Cardiac muscle cell (in vitro differentiated cells and primary cell): ENCODE data around the gene TIGAR. TPM values are rescaled to one million over a fixed set of nuclear protein-coding genes. Genes with fewer than 3 reads are reported as not detected.

Experiments used
- DNase-seq, 2 donors: peaks; one replicate each; pipeline versions ENCODE4 v3.0.0 to v3.0.0-alpha.2; 2010 to 2017; ENCODE audit warnings: low read depth in 1 of 2, low spot score in 1 of 2
- H3K27ac ChIP-seq: fragments of 200-600 bp; sonication (generic); 2 replicates; pipeline ENCODE4 v1.5.1; 2016
- H3K27me3 ChIP-seq: fragments of 200-600 bp; sonication (generic); 2 replicates; pipeline ENCODE4 v1.6.0; 2016; ENCODE audit warnings: control low read depth
- H3K36me3 ChIP-seq: fragments of 200-600 bp; sonication (generic); 2 replicates; pipeline ENCODE4 v1.5.1; 2016; ENCODE audit warnings: control low read depth
- H3K4me1 ChIP-seq: fragments of 200-600 bp; sonication (generic); 2 replicates; pipeline ENCODE4 v1.8.1; 2017; ENCODE audit warnings: low read depth, mild to moderate bottlenecking, mixed run types
- H3K4me3 ChIP-seq: fragments of 200-600 bp; sonication (generic); 2 replicates; pipeline ENCODE4 v1.5.1; 2016; ENCODE audit warnings: mild to moderate bottlenecking
- H3K9me3 ChIP-seq: fragments of 200-600 bp; sonication (generic); 2 replicates; pipeline ENCODE4 v1.5.1; 2017; ENCODE audit warnings: low read depth, mild to moderate bottlenecking, control low read depth
- polyA plus RNA-seq: library from polyadenylated mRNA; unstranded; fragments of >200 nt; fragmentation: Nextera tagmentation; extraction: Ambion mirVana; gene quantifications from 2 replicates; pipeline ENCODE4 v1.2.1, GENCODE V29; 2016
- total RNA-seq: library from RNA; depleted of rRNA; stranded (reverse); fragments of >200 nt; gene quantifications from 2 replicates; pipeline ENCODE4 v1.2.3, GENCODE V29; 2016
- TF ChIP-seq, protein P1 (sequence below): IDR thresholded peaks from 2 replicates; pipeline ENCODE4 v1.5.1; 2012; ENCODE audit warnings: low read depth, mild to moderate bottlenecking, low read length

The TIGAR gene
- total and polyA plus RNA-seq, 2 experiments from 2014 or later, result 2.7 to 16.4 TPM

DNA sequence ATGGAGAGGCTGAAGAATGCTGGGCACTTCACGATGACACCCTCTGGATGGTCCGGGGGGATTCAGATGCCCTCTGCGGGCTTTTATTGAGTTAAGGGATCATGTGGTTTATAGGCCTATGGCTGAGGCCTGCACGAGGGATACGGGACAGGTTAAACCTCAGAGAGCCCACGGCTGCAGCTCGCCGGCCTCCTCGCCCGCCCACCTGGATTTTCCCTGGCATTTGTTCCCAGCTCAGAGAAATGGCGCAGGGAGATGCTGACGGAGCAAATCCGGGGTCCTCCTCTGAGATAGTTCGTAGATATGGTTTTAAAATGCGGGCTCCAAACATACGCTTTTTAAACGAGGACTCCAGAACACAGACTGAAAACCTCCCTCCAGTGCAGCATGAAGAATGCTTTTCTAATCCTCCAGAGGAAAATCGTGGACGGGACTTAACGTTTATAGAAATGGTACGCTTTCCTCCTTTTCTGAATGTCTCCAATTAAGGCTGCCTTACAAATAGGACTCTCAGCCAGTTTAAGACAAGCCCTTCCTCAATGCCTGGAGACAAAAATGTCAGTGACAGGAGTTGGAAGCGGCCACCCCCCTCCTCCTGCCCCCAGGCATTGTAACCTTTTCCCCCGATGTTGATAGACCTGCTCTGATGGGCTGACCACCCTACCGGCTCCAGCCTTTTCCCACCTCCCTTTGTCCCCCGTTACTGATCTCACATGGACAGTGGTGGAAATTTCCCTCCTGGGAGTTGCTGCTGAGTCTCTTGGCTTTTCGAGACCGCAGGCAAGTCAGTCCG lies 30.8 kb upstream of the TIGAR start:
- DNase-seq, result no peak
- Histone ChIP-seq H3K9me3 (no peaks in the 10 kb centered on the region), H3K4me1 (peaks cover 23% of the 10 kb centered on the region)

DNA sequence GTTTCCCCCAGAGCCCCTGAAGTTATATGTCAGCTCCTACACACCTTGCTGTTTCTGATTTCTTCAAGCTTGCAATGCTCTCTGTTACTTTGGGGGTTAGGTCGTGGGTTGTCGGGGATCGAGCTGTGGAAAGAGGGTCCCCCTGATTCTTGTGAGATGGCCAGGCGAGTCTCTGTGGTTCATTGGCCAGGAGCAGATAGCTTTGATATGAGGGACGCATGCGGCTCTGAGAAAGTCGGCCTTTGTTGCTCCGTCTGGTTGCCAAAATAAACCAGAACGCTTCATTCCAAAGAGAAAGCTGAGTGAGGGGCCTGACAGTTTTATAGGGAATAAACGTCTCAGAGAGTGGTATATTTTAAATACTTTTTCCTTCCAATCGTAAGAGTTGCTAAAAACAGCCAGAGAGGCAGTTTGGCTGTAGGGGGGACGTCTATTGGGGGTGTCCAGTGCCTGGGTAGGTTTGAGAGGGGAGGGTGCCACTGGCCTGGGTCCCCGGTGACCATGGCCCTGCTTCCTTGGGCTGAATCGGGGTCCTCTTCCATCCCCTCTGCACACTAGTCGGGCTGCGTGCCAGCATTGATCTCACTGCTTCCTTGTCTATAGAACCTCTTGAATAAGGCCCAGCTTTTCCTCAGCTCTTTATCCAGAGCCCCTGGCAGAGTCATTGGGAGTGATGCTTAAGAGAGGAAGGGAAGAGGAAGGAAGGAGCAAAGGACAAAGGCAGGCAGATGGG lies 28.5 kb upstream of the TIGAR start:
- no peak overlapping the region for H3K4me3 ChIP-seq
- H3K4me1 ChIP-seq, result peaks cover 23% of the 10 kb centered on the region
- H3K36me3 ChIP-seq, result peaks cover 26% of the 10 kb centered on the region
- TF ChIP-seq, protein P1, sequence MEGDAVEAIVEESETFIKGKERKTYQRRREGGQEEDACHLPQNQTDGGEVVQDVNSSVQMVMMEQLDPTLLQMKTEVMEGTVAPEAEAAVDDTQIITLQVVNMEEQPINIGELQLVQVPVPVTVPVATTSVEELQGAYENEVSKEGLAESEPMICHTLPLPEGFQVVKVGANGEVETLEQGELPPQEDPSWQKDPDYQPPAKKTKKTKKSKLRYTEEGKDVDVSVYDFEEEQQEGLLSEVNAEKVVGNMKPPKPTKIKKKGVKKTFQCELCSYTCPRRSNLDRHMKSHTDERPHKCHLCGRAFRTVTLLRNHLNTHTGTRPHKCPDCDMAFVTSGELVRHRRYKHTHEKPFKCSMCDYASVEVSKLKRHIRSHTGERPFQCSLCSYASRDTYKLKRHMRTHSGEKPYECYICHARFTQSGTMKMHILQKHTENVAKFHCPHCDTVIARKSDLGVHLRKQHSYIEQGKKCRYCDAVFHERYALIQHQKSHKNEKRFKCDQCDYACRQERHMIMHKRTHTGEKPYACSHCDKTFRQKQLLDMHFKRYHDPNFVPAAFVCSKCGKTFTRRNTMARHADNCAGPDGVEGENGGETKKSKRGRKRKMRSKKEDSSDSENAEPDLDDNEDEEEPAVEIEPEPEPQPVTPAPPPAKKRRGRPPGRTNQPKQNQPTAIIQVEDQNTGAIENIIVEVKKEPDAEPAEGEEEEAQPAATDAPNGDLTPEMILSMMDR, result no peak
- no peak for DNase-seq
- no peak overlapping the region for H3K27ac ChIP-seq
- H3K27me3 ChIP-seq, result no peaks in the 10 kb centered on the region
- H3K9me3 ChIP-seq, result no peaks in the 10 kb centered on the region

More for the DNA sequence above, 30.8 kb upstream of the TIGAR start:
- no peaks in the 10 kb centered on the region for H3K27me3 ChIP-seq
- peak overlapping the region; percentile 88 for H3K27ac ChIP-seq
- TF ChIP-seq, protein P1, result no peak
- H3K4me3 ChIP-seq, result no peak overlapping the region
- H3K36me3 ChIP-seq, result peaks cover 40% of the 10 kb centered on the region

DNA sequence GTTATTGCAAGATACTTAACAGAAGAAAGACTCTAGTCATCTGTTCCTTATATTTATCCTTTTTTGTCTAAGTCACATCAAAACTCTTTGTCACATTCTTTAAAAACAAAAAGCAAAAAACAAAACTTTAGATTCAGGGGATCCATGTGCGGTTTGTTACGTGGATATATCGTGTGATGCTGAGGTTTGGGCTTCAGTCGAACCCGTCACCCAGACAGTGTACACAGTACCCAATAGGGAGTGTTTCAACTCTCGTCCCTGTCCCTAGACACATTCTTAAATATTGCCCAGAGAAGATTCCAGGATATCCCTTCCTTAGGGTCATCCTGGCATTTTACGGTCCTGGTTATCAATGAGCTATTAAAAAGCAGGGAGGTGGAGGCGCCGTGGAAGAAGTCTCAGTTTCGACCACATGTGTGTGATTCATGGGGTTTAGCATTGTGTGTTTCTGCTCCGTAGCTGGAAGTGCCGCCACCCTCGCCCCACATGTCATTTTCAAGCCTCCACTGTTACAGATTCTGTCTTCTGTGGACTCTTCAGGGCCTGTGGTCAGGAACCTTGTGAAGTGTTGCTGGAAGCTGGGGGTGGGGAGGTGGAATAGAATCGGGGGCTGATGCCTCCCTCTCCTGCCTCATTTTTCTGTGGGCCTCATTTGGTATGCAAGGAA lies 27.6 kb upstream of the TIGAR start:
- H3K9me3 ChIP-seq, result no peaks in the 10 kb centered on the region
- H3K36me3 ChIP-seq, result peaks cover 27% of the 10 kb centered on the region
- no peak for DNase-seq
- H3K4me1 ChIP-seq, result peaks cover 16% of the 10 kb centered on the region
- TF ChIP-seq, protein P1, result no peak
- no peak overlapping the region for H3K27ac ChIP-seq
- H3K27me3 ChIP-seq, result no peaks in the 10 kb centered on the region
- H3K4me3 ChIP-seq, result no peak overlapping the region

DNA sequence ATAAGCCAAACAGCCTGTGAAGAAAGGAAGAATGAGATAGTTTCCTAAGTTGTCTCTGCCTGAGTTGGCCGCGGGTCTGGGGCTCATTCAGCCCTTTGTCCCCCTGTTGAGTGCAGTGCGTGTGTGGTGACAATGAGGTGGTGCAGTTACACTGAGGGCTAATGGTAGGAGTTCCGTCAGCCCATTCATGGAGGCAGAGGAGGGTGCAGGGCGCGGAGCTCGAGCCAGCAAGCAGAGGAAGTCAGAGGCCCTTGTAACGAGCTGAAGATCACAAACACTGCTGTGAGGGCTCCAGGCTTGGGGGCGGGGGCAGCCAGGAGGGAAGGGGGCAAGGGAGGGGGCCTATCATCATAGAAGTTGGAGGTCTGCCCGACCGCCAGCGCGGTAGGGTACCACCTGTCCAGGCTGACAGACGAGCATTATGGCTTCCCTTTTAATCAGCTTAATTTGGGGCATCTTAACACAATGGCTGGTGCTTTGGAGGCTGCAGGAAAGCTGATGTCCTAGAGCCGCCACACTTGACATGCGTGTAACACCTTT lies 27.0 kb upstream of the TIGAR start:
- Histone ChIP-seq H3K36me3 (peaks cover 22% of the 10 kb centered on the region), H3K4me1 (peaks cover 10% of the 10 kb centered on the region), H3K9me3 (no peaks in the 10 kb centered on the region), H3K27ac (no peak overlapping the region), H3K27me3 (no peaks in the 10 kb centered on the region), H3K4me3 (no peak overlapping the region)
- DNase-seq, result no peak
- TF ChIP-seq, protein P1, result no peak

DNA sequence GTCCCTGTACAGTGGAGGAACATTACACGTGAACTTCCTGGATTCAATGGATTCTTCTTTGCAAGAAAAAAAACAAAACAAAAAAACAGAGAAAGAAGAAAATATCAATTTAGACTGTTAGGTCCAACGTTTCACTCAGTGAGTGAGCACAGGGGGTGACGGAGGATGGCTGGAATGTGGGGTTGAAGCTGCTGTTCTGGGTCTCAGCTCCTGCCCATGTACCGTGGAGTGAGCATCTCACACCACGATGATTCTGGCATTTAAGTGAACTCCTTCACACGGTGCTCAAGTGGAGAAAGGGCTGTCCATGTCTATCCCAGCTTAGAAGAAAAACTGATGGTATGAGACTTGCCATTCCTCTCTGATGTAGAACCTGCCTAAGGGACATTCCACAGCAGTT lies 24.3 kb upstream of the TIGAR start:
- Histone ChIP-seq H3K27me3 (no peaks in the 10 kb centered on the region), H3K36me3 (peaks cover 27% of the 10 kb centered on the region), H3K9me3 (no peaks in the 10 kb centered on the region), H3K4me1 (no peaks in the 10 kb centered on the region), H3K4me3 (no peak overlapping the region), H3K27ac (no peak overlapping the region)
- no peak for DNase-seq
- TF ChIP-seq, protein P1, result no peak
